ENCODE data around the gene UMODL1.

Gene UMODL1

DNA sequence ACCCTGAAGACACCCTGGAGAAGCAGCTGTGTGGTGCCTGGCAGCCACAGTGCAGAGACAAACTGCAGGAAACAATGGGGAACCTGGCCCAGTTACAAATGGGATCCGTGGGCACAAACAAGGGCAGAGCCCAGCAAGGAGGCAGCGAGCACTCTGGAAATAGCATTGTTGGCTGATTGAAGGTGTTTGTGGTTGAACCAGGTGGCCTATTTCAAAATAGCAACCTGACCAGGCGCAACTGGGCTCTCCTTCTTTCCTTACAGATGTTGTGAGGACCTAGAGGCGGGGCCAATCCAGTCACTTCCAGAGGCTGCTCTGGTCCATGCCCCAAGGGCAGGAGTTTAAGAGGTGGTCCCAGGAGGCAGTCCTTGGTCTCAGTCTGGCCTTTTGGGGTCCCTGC lies 39.3 kb upstream of the UMODL1 start:
- no peak for TF ChIP-seq CTCF (IDR thresholded peaks at IDR 0.05; ENCODE audit: low read depth, low read length)
- no peak overlapping the region for H3K4me3 ChIP-seq (replicated peaks in 1 of 2; ENCODE audit: low read depth in 2 of 2, low read length in 2 of 2)
- no peak for DNase-seq (ENCODE audit: low read depth in 2 of 2)

DNA sequence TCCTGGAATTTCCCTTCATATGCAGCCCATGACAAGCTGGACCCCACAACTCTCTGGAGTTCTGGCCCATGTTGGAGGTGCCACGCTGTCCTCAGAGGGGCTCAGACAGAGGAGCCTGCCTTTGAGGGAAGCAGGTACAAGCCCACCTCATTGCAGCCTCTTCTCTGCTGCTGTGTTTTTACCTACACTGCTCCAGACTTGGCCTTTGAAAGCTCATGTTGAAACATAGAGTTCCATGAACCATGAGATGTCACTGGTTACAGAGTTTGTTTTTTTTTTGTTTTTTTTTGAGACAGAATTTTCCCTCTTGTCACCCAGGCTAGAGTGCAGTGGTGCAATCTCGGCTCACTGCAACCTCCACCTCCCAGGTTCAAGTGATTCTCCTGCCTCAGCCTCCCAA lies 38.9 kb upstream of the UMODL1 start:
- DNase-seq (ENCODE audit: low read depth in 2 of 2) = no peak
- no peak overlapping the region for H3K4me3 ChIP-seq (replicated peaks in 1 of 2; ENCODE audit: low read depth in 2 of 2, low read length in 2 of 2)
- TF ChIP-seq CTCF (IDR thresholded peaks at IDR 0.05; ENCODE audit: low read depth, low read length) = no peak

- no peak for TF ChIP-seq CTCF (IDR thresholded peaks at IDR 0.05; ENCODE audit: low read depth, low read length)
- no peak overlapping the region for H3K4me3 ChIP-seq (replicated peaks in 1 of 2; ENCODE audit: low read depth in 2 of 2, low read length in 2 of 2)
- no peak for DNase-seq (ENCODE audit: low read depth in 2 of 2)
These were observed 38.1 kb upstream of the UMODL1 start for GRCh38 chr21:42032968-42033367.

DNA sequence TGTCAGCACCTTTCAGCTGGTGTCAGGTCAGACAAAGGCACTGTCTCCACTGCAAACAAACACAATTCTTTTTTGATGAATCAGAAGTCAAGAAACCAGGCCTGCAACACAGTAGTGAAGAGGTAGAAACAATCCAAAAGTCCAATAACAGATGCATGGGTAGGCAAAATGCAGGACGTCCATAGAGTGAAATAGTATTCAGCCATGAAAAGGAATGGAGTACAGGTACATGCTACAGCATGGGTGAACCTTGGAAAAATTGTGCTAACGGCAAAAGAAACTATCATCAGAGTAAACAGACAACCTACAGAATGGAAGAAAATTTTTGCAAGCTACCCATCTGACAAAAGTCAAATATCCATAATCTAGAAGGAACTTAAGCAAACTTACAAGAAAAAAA lies 34.8 kb upstream of the UMODL1 start:
- H3K4me3 ChIP-seq (replicated peaks in 1 of 2; ENCODE audit: low read depth in 2 of 2, low read length in 2 of 2) = no peak overlapping the region
- no peak for TF ChIP-seq CTCF (IDR thresholded peaks at IDR 0.05; ENCODE audit: low read depth, low read length)
- DNase-seq (ENCODE audit: low read depth in 2 of 2) = no peak

- no peak for TF ChIP-seq CTCF (IDR thresholded peaks at IDR 0.05; ENCODE audit: low read depth, low read length)
- no peak overlapping the region for H3K4me3 ChIP-seq (replicated peaks in 1 of 2; ENCODE audit: low read depth in 2 of 2, low read length in 2 of 2)
- no peak for DNase-seq (ENCODE audit: low read depth in 2 of 2)
These were observed 33.6 kb upstream of the UMODL1 start for GRCh38 chr21:42037516-42037915.

GRCh38 chr21:42037943-42038342 lies 33.2 kb upstream of the UMODL1 start:
- H3K4me3 ChIP-seq (replicated peaks in 1 of 2; ENCODE audit: low read depth in 2 of 2, low read length in 2 of 2) = no peak overlapping the region
- TF ChIP-seq CTCF (IDR thresholded peaks at IDR 0.05; ENCODE audit: low read depth, low read length) = no peak
- no peak for DNase-seq (ENCODE audit: low read depth in 2 of 2)

DNA sequence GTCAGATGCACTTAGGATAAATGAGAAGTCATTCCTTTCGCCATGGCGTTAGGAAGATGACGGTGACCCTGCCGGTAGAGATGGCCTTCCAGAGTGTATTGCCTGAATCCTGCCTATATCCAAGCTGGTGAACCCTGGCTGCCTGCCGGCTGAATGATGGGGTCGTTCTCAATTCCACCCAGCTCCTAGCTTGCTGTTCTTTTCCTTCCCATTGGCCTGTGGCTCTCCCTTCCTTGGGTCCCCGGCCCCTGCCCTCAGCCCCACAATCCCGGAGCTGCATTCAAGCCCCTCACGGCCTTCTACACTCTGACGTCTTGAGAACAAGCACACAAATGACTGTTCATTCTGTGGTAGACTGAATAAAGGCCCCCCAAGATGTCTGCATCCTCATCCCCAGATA lies 32.7 kb upstream of the UMODL1 start:
- no peak overlapping the region for H3K4me3 ChIP-seq (replicated peaks in 1 of 2; ENCODE audit: low read depth in 2 of 2, low read length in 2 of 2)
- TF ChIP-seq CTCF (IDR thresholded peaks at IDR 0.05; ENCODE audit: low read depth, low read length) = no peak
- no peak for DNase-seq (ENCODE audit: low read depth in 2 of 2)
